ENCODE results near the gene KCNC2. TPM values are rescaled to one million over a fixed set of nuclear protein-coding genes. Genes with fewer than 3 reads are reported as not detected.

Gene KCNC2
- total RNA-seq, 1 donor from 2014 or later = not detected

- intact Hi-C loops (cut with DNase I) = no loop called here
- Histone ChIP-seq H3K4me1 (no peaks in the 10 kb centered on the region), H3K27ac (no peak overlapping the region), H3K36me3 (no peaks in the 10 kb centered on the region), H3K4me3 (no peak overlapping the region), H3K27me3 (no peaks in the 10 kb centered on the region), H3K9me3 (no peaks in the 10 kb centered on the region)
- TF ChIP-seq, protein P1, sequence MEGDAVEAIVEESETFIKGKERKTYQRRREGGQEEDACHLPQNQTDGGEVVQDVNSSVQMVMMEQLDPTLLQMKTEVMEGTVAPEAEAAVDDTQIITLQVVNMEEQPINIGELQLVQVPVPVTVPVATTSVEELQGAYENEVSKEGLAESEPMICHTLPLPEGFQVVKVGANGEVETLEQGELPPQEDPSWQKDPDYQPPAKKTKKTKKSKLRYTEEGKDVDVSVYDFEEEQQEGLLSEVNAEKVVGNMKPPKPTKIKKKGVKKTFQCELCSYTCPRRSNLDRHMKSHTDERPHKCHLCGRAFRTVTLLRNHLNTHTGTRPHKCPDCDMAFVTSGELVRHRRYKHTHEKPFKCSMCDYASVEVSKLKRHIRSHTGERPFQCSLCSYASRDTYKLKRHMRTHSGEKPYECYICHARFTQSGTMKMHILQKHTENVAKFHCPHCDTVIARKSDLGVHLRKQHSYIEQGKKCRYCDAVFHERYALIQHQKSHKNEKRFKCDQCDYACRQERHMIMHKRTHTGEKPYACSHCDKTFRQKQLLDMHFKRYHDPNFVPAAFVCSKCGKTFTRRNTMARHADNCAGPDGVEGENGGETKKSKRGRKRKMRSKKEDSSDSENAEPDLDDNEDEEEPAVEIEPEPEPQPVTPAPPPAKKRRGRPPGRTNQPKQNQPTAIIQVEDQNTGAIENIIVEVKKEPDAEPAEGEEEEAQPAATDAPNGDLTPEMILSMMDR (IDR thresholded peaks at IDR 0.05) = no peak
- DNase-seq (ENCODE audit: low spot score in 2 of 2) = no peak
Measured at GRCh38 chr12:75227132-75227531, 17.5 kb upstream of the KCNC2 start.

GRCh38 chr12:75212072-75212471 is 2.4 kb upstream of the KCNC2 start:
- Histone ChIP-seq H3K27me3 (peaks cover 6% of the 10 kb centered on the region), H3K27ac (no peak overlapping the region), H3K4me3 (no peak overlapping the region), H3K4me1 (no peaks in the 10 kb centered on the region), H3K9me3 (no peaks in the 10 kb centered on the region), H3K36me3 (no peaks in the 10 kb centered on the region)
- TF ChIP-seq, protein P1 (IDR thresholded peaks at IDR 0.05) = no peak
- no peak for DNase-seq (ENCODE audit: low spot score in 2 of 2)
- intact Hi-C loops (cut with DNase I) = no loop called here

DNA sequence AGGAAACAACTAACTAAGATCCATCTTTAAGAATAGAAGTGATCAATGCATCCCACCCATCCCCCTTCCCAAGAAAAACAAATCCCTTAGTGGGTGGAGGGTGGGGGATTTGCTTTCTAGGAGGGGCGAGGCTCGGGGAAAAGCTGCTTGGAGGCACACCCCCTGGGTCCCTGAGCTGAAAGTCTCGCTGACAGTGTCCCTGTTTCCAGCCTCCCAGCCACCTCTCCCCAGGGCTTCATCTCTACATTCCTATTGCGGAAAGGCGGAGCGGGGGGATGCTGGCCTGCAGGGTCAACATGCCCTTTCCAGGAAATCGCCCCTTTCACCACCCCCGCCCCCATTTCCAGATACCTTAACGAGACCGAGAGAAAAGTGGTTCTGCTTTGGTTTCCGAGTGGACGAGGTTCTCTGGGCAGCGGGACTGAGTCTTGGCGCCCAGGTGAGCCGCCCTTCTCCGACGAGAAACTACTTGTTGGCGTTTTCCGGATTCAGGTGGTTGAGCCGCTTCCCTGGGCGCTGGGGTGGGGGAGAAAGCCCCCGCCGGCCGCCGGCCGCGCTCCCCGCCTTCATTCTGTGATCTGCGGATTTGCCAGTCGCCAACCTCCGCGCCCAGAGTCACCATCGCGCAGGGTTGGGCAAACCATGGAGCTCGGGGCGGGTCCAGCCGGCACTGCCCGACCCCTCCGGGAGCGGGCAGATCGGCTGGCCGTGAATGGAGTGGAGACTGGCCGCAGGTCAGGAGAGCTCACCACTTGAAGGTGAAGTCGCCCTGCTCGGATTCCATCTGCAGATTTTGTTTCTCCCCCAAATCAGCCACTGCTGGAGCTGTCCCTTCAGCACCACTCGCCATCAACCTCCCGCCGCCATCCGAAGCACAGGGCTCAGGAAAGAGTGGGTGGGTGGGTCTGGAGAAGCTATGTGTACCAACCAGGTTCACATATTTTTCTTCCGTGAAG is 505 bp downstream of the KCNC2 start:
- TF ChIP-seq, protein P1 (IDR thresholded peaks at IDR 0.05) = no peak
- Histone ChIP-seq H3K4me1 (no peaks in the 10 kb centered on the region), H3K27me3 (peaks cover 6% of the 10 kb centered on the region), H3K4me3 (peak overlapping the region in 1 of 2 donors; percentile 7), H3K9me3 (no peaks in the 10 kb centered on the region), H3K36me3 (no peaks in the 10 kb centered on the region), H3K27ac (no peak overlapping the region)
- intact Hi-C loops (cut with DNase I) = no loop called here
- DNase-seq (ENCODE audit: low spot score in 2 of 2) = no peak

DNA sequence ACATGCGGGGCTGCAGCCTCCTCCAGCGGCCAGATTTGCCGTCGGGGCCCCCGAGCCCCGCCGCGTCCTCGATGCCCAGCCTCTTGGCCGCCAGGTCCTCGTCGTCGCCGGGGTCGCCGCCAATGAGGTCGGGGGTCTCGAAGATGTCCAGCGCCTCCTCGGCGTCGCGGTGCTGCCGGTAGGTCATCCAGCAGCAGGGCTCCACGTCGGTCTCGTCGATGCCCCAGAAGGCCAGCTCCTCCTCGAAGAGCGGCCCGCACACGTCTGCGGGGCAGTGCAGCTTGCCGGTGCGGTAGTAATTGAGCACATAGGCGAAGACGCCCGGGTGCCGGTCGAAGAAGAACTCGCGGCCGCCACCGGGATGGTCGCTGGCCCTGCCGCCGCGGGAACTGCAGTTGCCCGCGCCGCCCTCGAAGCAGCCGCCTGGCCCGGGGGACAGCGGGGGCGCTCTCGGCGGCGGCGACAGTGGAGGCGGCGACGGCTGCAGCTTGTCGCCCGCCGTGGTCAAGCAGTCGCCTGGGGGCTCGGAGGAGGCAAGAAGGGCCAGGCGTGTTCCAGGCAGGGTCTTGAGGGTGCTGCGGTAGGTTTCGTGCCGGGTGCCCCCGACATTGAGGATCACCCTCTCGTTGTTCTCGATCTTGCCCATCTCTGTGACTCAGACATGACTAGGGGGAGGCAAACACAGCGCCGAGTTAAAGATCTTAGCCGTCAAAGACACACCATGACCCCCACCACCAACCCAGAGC is 2.1 kb downstream of the KCNC2 start:
- TF ChIP-seq, protein P1 (IDR thresholded peaks at IDR 0.05) = no peak
- intact Hi-C loops (cut with DNase I) = no loop called here
- Histone ChIP-seq H3K9me3 (no peaks in the 10 kb centered on the region), H3K4me3 (no peak overlapping the region), H3K27me3 (peaks cover 6% of the 10 kb centered on the region), H3K4me1 (no peaks in the 10 kb centered on the region), H3K36me3 (no peaks in the 10 kb centered on the region), H3K27ac (no peak overlapping the region)
- no peak for DNase-seq (ENCODE audit: low spot score in 2 of 2)

DNA sequence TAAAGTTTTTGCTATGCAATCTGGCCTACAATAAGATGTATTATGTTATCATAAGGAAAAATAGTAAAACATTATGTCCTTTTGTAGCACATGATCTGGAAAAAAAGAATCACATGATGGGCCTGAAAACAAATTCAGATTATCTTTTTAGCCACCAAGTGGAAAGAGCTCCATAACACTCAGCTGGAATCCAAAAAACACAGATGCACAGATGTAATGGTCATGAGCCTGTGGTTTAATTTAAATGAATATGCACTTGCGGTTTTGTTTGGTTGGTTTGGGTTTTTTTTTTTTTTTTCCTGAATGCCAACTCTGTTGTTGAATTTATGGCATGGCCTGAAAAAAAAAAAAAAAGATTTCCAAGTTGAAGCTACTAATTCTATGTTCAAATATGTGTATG is 4.1 kb downstream of the KCNC2 start:
- no peak overlapping the region for H3K4me3 ChIP-seq

More for the DNA sequence above, 4.1 kb downstream of the KCNC2 start:
- intact Hi-C loops (cut with DNase I) = no loop called here
- DNase-seq (ENCODE audit: low spot score in 2 of 2) = no peak
- Histone ChIP-seq H3K36me3 (no peaks in the 10 kb centered on the region), H3K27ac (no peak overlapping the region), H3K27me3 (peaks cover 6% of the 10 kb centered on the region), H3K9me3 (no peaks in the 10 kb centered on the region), H3K4me1 (no peaks in the 10 kb centered on the region)
- TF ChIP-seq, protein P1 (IDR thresholded peaks at IDR 0.05) = no peak

Measured in ascending aorta (tissue), 2 donors.